IPS-NIHi11 (cell line): ENCODE results near the gene FICD.
A peak's percentile ranks its signal among the peaks of the same experiment; 100 is the strongest.
"Not testable (repeated sequence)": the region's sequence is repeated elsewhere in the genome, so short reads cannot be mapped to it uniquely, and the experiment has no call there.

Experiments
- DNase-seq: peaks from one replicate; pipeline ENCODE4 v3.0.0; 2012; ENCODE audit warnings: mixed read lengths, low spot score

The FICD gene

GRCh38 chr12:108514973-108515814 lies at the start of gene FICD:
Gene FICD, plus strand, starts transcription at chr12:108515277. Its CDS starts 1,696 bp downstream, at chr12:108516973.
- DNase-seq = peak; percentile 97

GRCh38 chr12:108465417-108465816 lies 49.7 kb upstream of the FICD start:
- no peak for DNase-seq

GRCh38 chr12:108468196-108468968 lies 46.7 kb upstream of the FICD start:
- DNase-seq = peak; percentile 76

GRCh38 chr12:108473400-108474055 lies 41.5 kb upstream of the FICD start:
- DNase-seq = no peak

GRCh38 chr12:108475396-108475795 lies 39.7 kb upstream of the FICD start:
- DNase-seq = no peak

- no peak for DNase-seq
Measured at GRCh38 chr12:108477055-108477880, 37.8 kb upstream of the FICD start.

- no peak for DNase-seq
Measured at GRCh38 chr12:108477881-108478259, 37.2 kb upstream of the FICD start.

GRCh38 chr12:108478611-108479206 lies 36.4 kb upstream of the FICD start:
- DNase-seq = no peak

- no peak for DNase-seq
Measured at GRCh38 chr12:108479364-108480070, 35.6 kb upstream of the FICD start.

GRCh38 chr12:108482717-108483212 lies 32.3 kb upstream of the FICD start:
- DNase-seq = no peak

GRCh38 chr12:108483213-108484059 lies 31.6 kb upstream of the FICD start:
- DNase-seq = no peak

GRCh38 chr12:108484431-108484830 lies 30.6 kb upstream of the FICD start:
- no peak for DNase-seq

- no peak for DNase-seq
Measured at GRCh38 chr12:108484845-108485244, 30.2 kb upstream of the FICD start.

GRCh38 chr12:108485371-108485770 lies 29.7 kb upstream of the FICD start:
- not testable (repeated sequence) for DNase-seq

- not testable (repeated sequence) for DNase-seq
Measured at GRCh38 chr12:108487029-108487428, 28.0 kb upstream of the FICD start.

- no peak for DNase-seq
Measured at GRCh38 chr12:108491256-108491655, 23.8 kb upstream of the FICD start.

- peak; percentile 66 for DNase-seq
Measured at GRCh38 chr12:108495054-108495453, 20.0 kb upstream of the FICD start.

- no peak for DNase-seq
Measured at GRCh38 chr12:108495823-108496579, 19.1 kb upstream of the FICD start.

GRCh38 chr12:108498136-108498535 lies 16.9 kb upstream of the FICD start:
- no peak for DNase-seq
